Activated naive CD8-positive, alpha-beta T cell treated with anti-CD3 and anti-CD28 coated beads for 36 hours (primary cell): Measurements from ENCODE around the gene EBF3. TPM values are rescaled to one million over a fixed set of nuclear protein-coding genes. Genes with fewer than 3 reads are reported as not detected.

ENCODE experiments used
- DNase-seq: peaks from one replicate; pipeline ENCODE4 v3.0.0; 2021
- H3K27ac Mint-ChIP-seq: one replicate; pipeline ENCODE4 v1.8.0; 2022; ENCODE audit warnings: mild to moderate bottlenecking, moderate library complexity, mixed read lengths
- H3K27me3 Mint-ChIP-seq: one replicate; pipeline ENCODE4 v1.8.0; 2022; ENCODE audit warnings: mild to moderate bottlenecking, mixed read lengths
- H3K36me3 Mint-ChIP-seq: one replicate; pipeline ENCODE4 v1.8.0; 2021; ENCODE audit warnings: mild to moderate bottlenecking, mixed read lengths
- H3K4me1 Mint-ChIP-seq: one replicate; pipeline ENCODE4 v1.8.0; 2021; ENCODE audit warnings: mixed read lengths
- H3K4me3 Mint-ChIP-seq: one replicate; pipeline ENCODE4 v1.8.0; 2022; ENCODE audit warnings: mild to moderate bottlenecking, moderate library complexity, mixed read lengths
- H3K9me3 Mint-ChIP-seq: one replicate; pipeline ENCODE4 v1.8.0; 2022; ENCODE audit warnings: mixed read lengths
- total RNA-seq, 2 experiments: library from RNA; stranded (reverse); gene quantifications; one replicate each; pipeline ENCODE4 v1.2.3, GENCODE V29; 2021

EBF3 gene
- total RNA-seq, 2 experiments from 2014 or later = not detected

- no peaks in the 10 kb centered on the region for H3K9me3 Mint-ChIP-seq
- no peak for DNase-seq
- H3K27me3 Mint-ChIP-seq = peaks cover 82% of the 10 kb centered on the region
- no peaks in the 10 kb centered on the region for H3K36me3 Mint-ChIP-seq
- no peak overlapping the region for H3K27ac Mint-ChIP-seq
- peaks cover 12% of the 10 kb centered on the region for H3K4me1 Mint-ChIP-seq
- H3K4me3 Mint-ChIP-seq = no peak overlapping the region
Measured at GRCh38 chr10:129956286-129956670, 7.8 kb downstream of the EBF3 start.

GRCh38 chr10:129955601-129956285, 8.3 kb downstream of the EBF3 start:
- H3K4me3 Mint-ChIP-seq = no peak overlapping the region
- no peak for DNase-seq
- no peak overlapping the region for H3K27ac Mint-ChIP-seq
- peaks cover 77% of the 10 kb centered on the region for H3K27me3 Mint-ChIP-seq
- H3K36me3 Mint-ChIP-seq = no peaks in the 10 kb centered on the region
- H3K4me1 Mint-ChIP-seq = peaks cover 7% of the 10 kb centered on the region
- no peaks in the 10 kb centered on the region for H3K9me3 Mint-ChIP-seq

- DNase-seq = no peak
- H3K27me3 Mint-ChIP-seq = peaks cover 67% of the 10 kb centered on the region
- H3K4me1 Mint-ChIP-seq = peaks cover 4% of the 10 kb centered on the region
- no peaks in the 10 kb centered on the region for H3K9me3 Mint-ChIP-seq
- no peak overlapping the region for H3K4me3 Mint-ChIP-seq
- H3K36me3 Mint-ChIP-seq = no peaks in the 10 kb centered on the region
- H3K27ac Mint-ChIP-seq = no peak overlapping the region
Measured at GRCh38 chr10:129954492-129955315, 9.4 kb downstream of the EBF3 start.

GRCh38 chr10:129953119-129954051, 10.7 kb downstream of the EBF3 start:
- Mint-ChIP-seq H3K36me3 (no peaks in the 10 kb centered on the region), H3K9me3 (no peaks in the 10 kb centered on the region), H3K4me3 (no peak overlapping the region), H3K27me3 (peaks cover 66% of the 10 kb centered on the region), H3K4me1 (peaks cover 3% of the 10 kb centered on the region), H3K27ac (no peak overlapping the region)
- DNase-seq = no peak

GRCh38 chr10:129952378-129953118, 11.5 kb downstream of the EBF3 start:
- Mint-ChIP-seq H3K36me3 (no peaks in the 10 kb centered on the region), H3K27me3 (peaks cover 58% of the 10 kb centered on the region), H3K4me3 (no peak overlapping the region), H3K27ac (no peak overlapping the region), H3K9me3 (no peaks in the 10 kb centered on the region), H3K4me1 (no peaks in the 10 kb centered on the region)
- no peak for DNase-seq

- DNase-seq = no peak
- no peaks in the 10 kb centered on the region for H3K36me3 Mint-ChIP-seq
- H3K4me1 Mint-ChIP-seq = no peaks in the 10 kb centered on the region
- H3K27me3 Mint-ChIP-seq = peaks cover 51% of the 10 kb centered on the region
- H3K4me3 Mint-ChIP-seq = no peak overlapping the region
- no peaks in the 10 kb centered on the region for H3K9me3 Mint-ChIP-seq
- H3K27ac Mint-ChIP-seq = no peak overlapping the region
Measured at GRCh38 chr10:129951970-129952265, 12.2 kb downstream of the EBF3 start.

- no peak for DNase-seq
- Mint-ChIP-seq H3K36me3 (no peaks in the 10 kb centered on the region), H3K4me3 (no peak overlapping the region), H3K27me3 (peaks cover 48% of the 10 kb centered on the region), H3K4me1 (no peaks in the 10 kb centered on the region), H3K9me3 (no peaks in the 10 kb centered on the region), H3K27ac (no peak overlapping the region)
Measured at GRCh38 chr10:129951101-129951969, 12.7 kb downstream of the EBF3 start.

- Mint-ChIP-seq H3K4me3 (no peak overlapping the region), H3K27ac (no peak overlapping the region), H3K36me3 (no peaks in the 10 kb centered on the region), H3K4me1 (no peaks in the 10 kb centered on the region), H3K27me3 (peaks cover 47% of the 10 kb centered on the region), H3K9me3 (no peaks in the 10 kb centered on the region)
- DNase-seq = no peak
Measured at GRCh38 chr10:129950676-129951075, 13.4 kb downstream of the EBF3 start.

- H3K27ac Mint-ChIP-seq = no peak overlapping the region
- no peak for DNase-seq
- H3K4me3 Mint-ChIP-seq = no peak overlapping the region
- H3K9me3 Mint-ChIP-seq = no peaks in the 10 kb centered on the region
- peaks cover 40% of the 10 kb centered on the region for H3K27me3 Mint-ChIP-seq
- no peaks in the 10 kb centered on the region for H3K4me1 Mint-ChIP-seq
- no peaks in the 10 kb centered on the region for H3K36me3 Mint-ChIP-seq
Measured at GRCh38 chr10:129949891-129950291, 14.2 kb downstream of the EBF3 start.

- Mint-ChIP-seq H3K27ac (no peak overlapping the region), H3K27me3 (peaks cover 35% of the 10 kb centered on the region), H3K4me1 (no peaks in the 10 kb centered on the region), H3K4me3 (no peak overlapping the region), H3K9me3 (no peaks in the 10 kb centered on the region), H3K36me3 (no peaks in the 10 kb centered on the region)
- no peak for DNase-seq
Measured at GRCh38 chr10:129949411-129949810, 14.7 kb downstream of the EBF3 start.

GRCh38 chr10:129946859-129947258, 17.2 kb downstream of the EBF3 start:
- H3K27ac Mint-ChIP-seq = no peak overlapping the region
- H3K27me3 Mint-ChIP-seq = peaks cover 18% of the 10 kb centered on the region
- H3K36me3 Mint-ChIP-seq = no peaks in the 10 kb centered on the region
- H3K4me3 Mint-ChIP-seq = no peak overlapping the region
- no peaks in the 10 kb centered on the region for H3K9me3 Mint-ChIP-seq
- DNase-seq = no peak
- no peaks in the 10 kb centered on the region for H3K4me1 Mint-ChIP-seq

- H3K4me1 Mint-ChIP-seq = no peaks in the 10 kb centered on the region
- no peaks in the 10 kb centered on the region for H3K9me3 Mint-ChIP-seq
- no peak overlapping the region for H3K4me3 Mint-ChIP-seq
- H3K27ac Mint-ChIP-seq = no peak overlapping the region
- no peak for DNase-seq
- no peaks in the 10 kb centered on the region for H3K36me3 Mint-ChIP-seq
- H3K27me3 Mint-ChIP-seq = peaks cover 16% of the 10 kb centered on the region
Measured at GRCh38 chr10:129945941-129946760, 17.9 kb downstream of the EBF3 start.

- Mint-ChIP-seq H3K27me3 (peaks cover 16% of the 10 kb centered on the region), H3K9me3 (no peaks in the 10 kb centered on the region), H3K4me3 (no peak overlapping the region), H3K27ac (no peak overlapping the region), H3K36me3 (no peaks in the 10 kb centered on the region), H3K4me1 (no peaks in the 10 kb centered on the region)
- no peak for DNase-seq
Measured at GRCh38 chr10:129945526-129945925, 18.5 kb downstream of the EBF3 start.
